NCI-H345 (cell line): Measurements from ENCODE around the gene CXCL1.

ENCODE experiments used
- DNase-seq: peaks from one replicate; lab custom pipeline; 2025; lab: John Stamatoyannopoulos, UW

Gene CXCL1

GRCh38 chr4:73917081-73917501 lies 47.9 kb downstream of the CXCL1 start:
- DNase-seq: no peak

GRCh38 chr4:73918058-73918457 lies 48.9 kb downstream of the CXCL1 start:
- DNase-seq: no peak

- DNase-seq: no peak
Observed at GRCh38 chr4:73919691-73920090, 50.5 kb downstream of the CXCL1 start.
